BE2C (cell line): Measurements from ENCODE around the gene SEL1L2.
"Not testable (repeated sequence)": the region's sequence is repeated elsewhere in the genome, so short reads cannot be mapped to it uniquely, and the experiment has no call there.

Experiments used
- DNase-seq: peaks from one replicate; pipeline ENCODE4 v3.0.0-alpha.2; 2020
- H3K27me3 ChIP-seq: fragments of 250-450 bp; sonication (Bioruptor Pico); 2 replicates; pipeline ENCODE4 v1.5.1; 2020; ENCODE audit warnings: mild to moderate bottlenecking
- H3K36me3 ChIP-seq: fragments of 250-450 bp; sonication (Bioruptor Pico); 2 replicates; pipeline ENCODE4 v1.5.1; 2020; ENCODE audit warnings: mild to moderate bottlenecking
- H3K4me1 ChIP-seq: fragments of 250-450 bp; sonication (Bioruptor Pico); 2 replicates; pipeline ENCODE4 v1.5.1; 2020
- H3K4me3 ChIP-seq: 2 replicates; pipeline ENCODE4 v1.5.1; 2011; ENCODE audit warnings: low read depth, low read length
- H3K9me3 ChIP-seq: fragments of 250-450 bp; sonication (Bioruptor Pico); 2 replicates; pipeline ENCODE4 v1.5.1; 2020
- TF ChIP-seq, protein P1 (sequence below): IDR thresholded peaks from 2 replicates; pipeline ENCODE4 v1.5.1; 2012; ENCODE audit warnings: mild to moderate bottlenecking, low read depth, low read length

The SEL1L2 gene

DNA sequence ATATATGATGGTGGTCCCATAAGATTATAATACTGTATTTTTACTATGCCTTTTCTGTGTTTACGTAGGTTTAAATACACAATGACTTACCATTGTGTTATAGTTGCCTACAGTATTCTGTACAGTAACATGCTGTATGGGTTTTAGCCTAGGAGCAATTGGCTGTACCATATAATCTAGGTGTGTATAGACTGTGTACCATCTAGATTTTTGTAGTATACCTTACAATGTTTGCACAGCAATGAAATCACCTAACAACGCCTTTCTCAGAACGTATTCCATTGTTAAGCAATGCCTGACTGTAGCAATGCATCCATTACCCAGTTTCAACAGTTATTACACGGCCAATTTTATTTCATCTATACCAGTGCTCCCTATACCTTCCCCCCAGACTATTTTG lies 15.6 kb upstream of the SEL1L2 start:
- no peaks in the 10 kb centered on the region for H3K36me3 ChIP-seq
- TF ChIP-seq, protein P1, sequence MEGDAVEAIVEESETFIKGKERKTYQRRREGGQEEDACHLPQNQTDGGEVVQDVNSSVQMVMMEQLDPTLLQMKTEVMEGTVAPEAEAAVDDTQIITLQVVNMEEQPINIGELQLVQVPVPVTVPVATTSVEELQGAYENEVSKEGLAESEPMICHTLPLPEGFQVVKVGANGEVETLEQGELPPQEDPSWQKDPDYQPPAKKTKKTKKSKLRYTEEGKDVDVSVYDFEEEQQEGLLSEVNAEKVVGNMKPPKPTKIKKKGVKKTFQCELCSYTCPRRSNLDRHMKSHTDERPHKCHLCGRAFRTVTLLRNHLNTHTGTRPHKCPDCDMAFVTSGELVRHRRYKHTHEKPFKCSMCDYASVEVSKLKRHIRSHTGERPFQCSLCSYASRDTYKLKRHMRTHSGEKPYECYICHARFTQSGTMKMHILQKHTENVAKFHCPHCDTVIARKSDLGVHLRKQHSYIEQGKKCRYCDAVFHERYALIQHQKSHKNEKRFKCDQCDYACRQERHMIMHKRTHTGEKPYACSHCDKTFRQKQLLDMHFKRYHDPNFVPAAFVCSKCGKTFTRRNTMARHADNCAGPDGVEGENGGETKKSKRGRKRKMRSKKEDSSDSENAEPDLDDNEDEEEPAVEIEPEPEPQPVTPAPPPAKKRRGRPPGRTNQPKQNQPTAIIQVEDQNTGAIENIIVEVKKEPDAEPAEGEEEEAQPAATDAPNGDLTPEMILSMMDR, result no peak
- H3K4me1 ChIP-seq, result no peaks in the 10 kb centered on the region
- no peak overlapping the region for H3K4me3 ChIP-seq
- no peaks in the 10 kb centered on the region for H3K9me3 ChIP-seq
- H3K27me3 ChIP-seq, result no peaks in the 10 kb centered on the region
- no peak for DNase-seq

DNA sequence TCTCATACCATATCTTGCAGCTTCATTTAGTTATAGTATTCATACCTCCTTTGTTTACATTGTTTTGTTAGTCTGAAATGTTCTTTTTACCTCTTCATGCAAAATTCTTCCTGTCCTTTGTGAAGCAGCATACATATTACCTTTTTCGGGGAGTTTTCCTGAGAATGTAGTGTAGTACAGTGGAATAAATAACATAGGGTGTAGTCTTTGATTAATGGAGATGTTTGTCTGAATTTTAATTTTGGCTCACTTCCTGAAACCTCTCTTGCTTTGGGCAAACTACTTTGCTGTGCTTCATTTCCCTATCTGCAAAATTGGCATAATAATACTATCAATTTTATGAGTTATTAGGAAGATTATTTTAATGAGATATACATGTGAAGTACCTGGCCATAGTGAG lies 10.5 kb upstream of the SEL1L2 start:
- TF ChIP-seq, protein P1, result no peak
- Histone ChIP-seq H3K4me3 (no peak overlapping the region), H3K27me3 (peaks cover 12% of the 10 kb centered on the region), H3K9me3 (no peaks in the 10 kb centered on the region), H3K36me3 (no peaks in the 10 kb centered on the region), H3K4me1 (no peaks in the 10 kb centered on the region)
- DNase-seq, result no peak

DNA sequence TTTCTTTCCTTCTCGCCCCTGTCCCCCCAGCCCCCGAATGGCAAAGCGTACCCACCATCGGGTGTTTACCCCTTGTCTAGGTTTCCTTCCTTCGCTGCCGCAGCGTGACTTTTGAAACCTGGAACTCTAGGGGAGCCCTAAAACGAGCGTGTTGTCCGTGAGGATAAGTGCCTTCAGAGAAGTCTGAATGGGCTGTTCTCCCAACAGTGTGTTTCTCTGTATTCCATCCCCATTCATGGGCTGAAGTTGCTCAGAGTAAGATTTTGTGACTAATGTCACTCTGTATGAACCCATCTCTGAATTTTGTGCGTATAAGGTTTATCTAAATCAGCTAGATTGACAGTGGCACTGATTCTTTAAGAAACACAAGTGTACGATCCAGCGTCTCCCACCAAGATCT lies 5.9 kb upstream of the SEL1L2 start:
- no peaks in the 10 kb centered on the region for H3K9me3 ChIP-seq
- no peaks in the 10 kb centered on the region for H3K36me3 ChIP-seq
- H3K4me1 ChIP-seq, result no peaks in the 10 kb centered on the region
- TF ChIP-seq, protein P1, result no peak
- peak overlapping the region; percentile 55 for H3K4me3 ChIP-seq
- H3K27me3 ChIP-seq, result peaks cover 14% of the 10 kb centered on the region
- no peak for DNase-seq

DNA sequence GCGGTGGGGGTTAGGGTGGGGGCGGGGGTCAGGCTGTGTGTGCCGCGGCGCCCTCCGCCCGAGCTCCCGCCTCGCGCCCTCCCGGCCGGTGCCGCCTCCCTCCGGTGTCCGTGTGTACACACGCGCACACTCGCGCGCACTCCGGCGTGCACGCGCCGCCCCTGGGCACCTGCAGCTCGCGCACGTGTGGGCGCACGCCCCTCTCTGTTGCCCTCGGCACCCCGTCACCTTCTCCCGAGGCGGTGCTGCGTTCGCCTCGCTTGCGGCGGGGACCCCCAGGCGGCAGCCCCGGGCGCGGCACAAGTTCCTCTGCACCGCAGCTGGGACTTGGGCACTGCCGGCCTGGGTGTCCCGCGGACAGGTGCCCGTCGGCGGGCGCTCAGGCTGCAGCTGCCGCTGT lies 5.4 kb upstream of the SEL1L2 start:
- DNase-seq, result peak; percentile 30
- H3K4me1 ChIP-seq, result no peaks in the 10 kb centered on the region
- H3K4me3 ChIP-seq, result peak overlapping the region; percentile 55
- H3K9me3 ChIP-seq, result no peaks in the 10 kb centered on the region
- TF ChIP-seq, protein P1, result no peak
- peaks cover 14% of the 10 kb centered on the region for H3K27me3 ChIP-seq
- H3K36me3 ChIP-seq, result no peaks in the 10 kb centered on the region

DNA sequence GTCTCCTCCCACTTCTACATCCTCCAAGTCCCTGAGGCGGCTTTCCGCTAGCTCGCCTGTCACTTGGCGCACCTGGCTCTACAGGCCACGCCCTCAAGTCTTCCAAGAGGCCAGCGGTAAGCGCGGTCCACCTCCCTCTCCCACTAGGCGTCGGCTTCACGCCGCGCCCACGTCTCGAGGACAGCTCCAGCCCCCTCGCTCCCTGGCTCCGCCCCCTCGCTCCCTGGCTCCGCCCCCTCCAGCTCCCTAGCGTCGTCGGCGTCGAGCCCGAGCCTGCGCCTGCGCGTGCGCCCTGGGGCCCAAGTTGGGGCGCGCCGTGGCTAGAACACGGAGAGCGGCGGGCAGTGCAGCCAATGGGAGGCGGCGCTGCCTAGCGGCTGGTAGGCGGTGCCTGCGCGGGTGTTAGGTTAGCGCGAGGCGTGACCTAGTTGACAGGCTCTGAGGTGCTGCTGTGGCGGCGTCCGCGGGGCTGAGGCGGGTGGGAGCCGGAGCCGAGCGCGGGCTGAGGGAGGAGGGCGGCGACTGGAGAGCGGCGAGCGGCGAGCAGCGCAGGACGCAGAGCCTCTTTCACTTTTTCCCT lies 4.8 kb upstream of the SEL1L2 start, which contains the start of gene MACROD2:
Gene MACROD2, plus strand, starts transcription at position 431 of the 580 bp plus-strand sequence.
- TF ChIP-seq, protein P1, result no peak
- H3K4me3 ChIP-seq, result peak within 1 kb of the TSS; percentile 55
- no peaks in the 10 kb centered on the region for H3K4me1 ChIP-seq
- peaks cover 14% of the 10 kb centered on the region for H3K27me3 ChIP-seq
- no peaks in the 10 kb centered on the region for H3K9me3 ChIP-seq
- H3K36me3 ChIP-seq, result no peaks in the 10 kb centered on the region
- peak; percentile 96 for DNase-seq

DNA sequence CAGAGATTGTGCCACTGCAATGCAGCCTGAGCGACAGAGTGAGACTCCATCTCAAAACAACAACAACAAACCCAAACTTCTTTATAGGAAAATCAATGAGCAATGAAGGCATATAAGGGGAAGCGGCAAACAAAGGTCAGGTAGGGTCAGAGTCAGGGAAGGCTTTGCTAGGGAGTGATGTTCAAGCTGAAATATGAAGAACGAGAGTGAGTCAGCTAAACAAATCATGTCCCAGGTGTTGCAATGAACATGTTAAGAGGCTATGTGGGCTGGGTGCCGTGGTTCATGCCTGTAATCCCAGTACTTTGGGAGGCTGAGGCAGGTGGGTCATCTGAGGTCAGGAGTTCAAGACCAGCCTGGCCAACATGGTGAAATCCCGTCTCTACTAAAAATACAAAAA lies 1.5 kb upstream of the SEL1L2 start:
- not testable (repeated sequence) for DNase-seq, H3K4me3 ChIP-seq, H3K9me3 ChIP-seq, H3K4me1 ChIP-seq, H3K36me3 ChIP-seq
- H3K27me3 ChIP-seq, result peaks cover 11% of the 10 kb centered on the region
